Measurements from ENCODE around the gene MECP2. TPM values are rescaled to one million over a fixed set of nuclear protein-coding genes. Genes with fewer than 3 reads are reported as not detected.
A peak's percentile ranks its signal among the peaks of the same experiment; 100 is the strongest.

MECP2 gene
- total and polyA plus RNA-seq, 2 donors (not counting 1 experiment from before 2014, with no cell fraction given), result 11.5 to 24.9 TPM

- peaks cover 23% of the 10 kb centered on the region for H3K4me1 ChIP-seq (ENCODE audit: control insufficient read depth, extremely low read depth, insufficient read depth, low read length)
- H3K36me3 ChIP-seq (ENCODE audit: control insufficient read depth, insufficient read depth, low read length), result peaks cover 2% of the 10 kb centered on the region
- TF ChIP-seq, protein P1, sequence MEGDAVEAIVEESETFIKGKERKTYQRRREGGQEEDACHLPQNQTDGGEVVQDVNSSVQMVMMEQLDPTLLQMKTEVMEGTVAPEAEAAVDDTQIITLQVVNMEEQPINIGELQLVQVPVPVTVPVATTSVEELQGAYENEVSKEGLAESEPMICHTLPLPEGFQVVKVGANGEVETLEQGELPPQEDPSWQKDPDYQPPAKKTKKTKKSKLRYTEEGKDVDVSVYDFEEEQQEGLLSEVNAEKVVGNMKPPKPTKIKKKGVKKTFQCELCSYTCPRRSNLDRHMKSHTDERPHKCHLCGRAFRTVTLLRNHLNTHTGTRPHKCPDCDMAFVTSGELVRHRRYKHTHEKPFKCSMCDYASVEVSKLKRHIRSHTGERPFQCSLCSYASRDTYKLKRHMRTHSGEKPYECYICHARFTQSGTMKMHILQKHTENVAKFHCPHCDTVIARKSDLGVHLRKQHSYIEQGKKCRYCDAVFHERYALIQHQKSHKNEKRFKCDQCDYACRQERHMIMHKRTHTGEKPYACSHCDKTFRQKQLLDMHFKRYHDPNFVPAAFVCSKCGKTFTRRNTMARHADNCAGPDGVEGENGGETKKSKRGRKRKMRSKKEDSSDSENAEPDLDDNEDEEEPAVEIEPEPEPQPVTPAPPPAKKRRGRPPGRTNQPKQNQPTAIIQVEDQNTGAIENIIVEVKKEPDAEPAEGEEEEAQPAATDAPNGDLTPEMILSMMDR (conservative IDR thresholded peaks at IDR 0.05 in 1 of 2, IDR thresholded peaks at IDR 0.05 in 1 of 2; ENCODE audit: low read depth in 1 of 2, low read length in 2 of 2), result no peak
- no peak for TF ChIP-seq EZH2 (IDR thresholded peaks at IDR 0.05; ENCODE audit: low read length, missing control alignments)
- no peak overlapping the region for H3K27ac ChIP-seq (ENCODE audit: insufficient read depth, low read length)
- H3K27me3 ChIP-seq (ENCODE audit: control insufficient read depth, insufficient read depth, low read length), result no peaks in the 10 kb centered on the region
- no peaks in the 10 kb centered on the region for H4K20me1 ChIP-seq (ENCODE audit: control insufficient read depth, extremely low read depth, insufficient read depth, low read length)
- no peak for DNase-seq (ENCODE audit: low read depth in 2 of 2)
- H3K79me2 ChIP-seq (ENCODE audit: control insufficient read depth, insufficient read depth, low read length), result peaks cover 15% of the 10 kb centered on the region
- no peak overlapping the region for H2AFZ ChIP-seq (ENCODE audit: low read length)
- H3K9me3 ChIP-seq (ENCODE audit: control insufficient read depth, insufficient read depth, low read depth, low read length), result no peaks in the 10 kb centered on the region
- no peak overlapping the region for H3K4me3 ChIP-seq (replicated peaks in 1 of 4; ENCODE audit: control extremely low read depth in 1 of 4, insufficient read depth in 1 of 4, low read depth in 3 of 4, low read length in 4 of 4)
- H3K4me2 ChIP-seq (ENCODE audit: extremely low read depth, insufficient read depth, low read length), result no peak overlapping the region
- H3K9ac ChIP-seq (ENCODE audit: insufficient read depth, low read length), result no peak overlapping the region
Measured at GRCh38 chrX:154044091-154044490, 53.4 kb downstream of the MECP2 start.

DNA sequence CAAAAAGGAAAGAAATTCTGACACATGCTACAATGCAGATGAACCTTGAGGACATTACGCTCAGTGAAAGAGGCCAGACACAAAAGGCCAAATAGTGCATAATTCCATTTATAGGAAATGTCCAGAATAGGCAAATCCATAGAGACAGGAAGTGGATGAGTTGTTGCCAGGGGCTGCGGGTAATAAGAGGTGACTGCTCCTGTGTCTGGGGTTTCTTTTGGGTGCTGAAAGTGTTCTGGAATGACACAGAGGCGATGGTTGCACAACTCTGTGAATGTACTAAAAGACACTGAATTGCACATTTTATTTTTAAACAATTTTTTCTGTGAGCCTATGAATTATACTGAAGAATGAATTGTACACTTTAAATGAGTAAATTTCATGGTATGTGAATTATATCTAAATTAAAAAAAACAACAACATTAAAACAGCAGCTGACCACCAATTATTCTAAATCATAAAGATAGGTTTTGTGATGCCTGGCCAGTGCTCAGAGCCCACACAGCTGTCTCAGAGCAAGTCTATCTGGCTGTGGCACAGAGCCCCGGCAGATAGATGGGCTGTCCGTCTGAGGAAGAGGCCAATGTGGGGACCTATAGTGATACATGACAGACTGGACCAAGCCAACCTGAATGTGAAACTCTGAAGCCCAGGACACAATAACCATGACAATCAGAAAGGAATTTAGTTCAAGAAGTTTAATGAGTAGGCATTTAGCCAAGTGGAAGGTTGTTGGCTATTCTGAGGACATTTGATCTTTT is 54.3 kb downstream of the MECP2 start:
- H3K4me1 ChIP-seq (ENCODE audit: control insufficient read depth, extremely low read depth, insufficient read depth, low read length), result peaks cover 23% of the 10 kb centered on the region
- no peaks in the 10 kb centered on the region for H3K9me3 ChIP-seq (ENCODE audit: control insufficient read depth, insufficient read depth, low read depth, low read length)
- H4K20me1 ChIP-seq (ENCODE audit: control insufficient read depth, extremely low read depth, insufficient read depth, low read length), result no peaks in the 10 kb centered on the region
- H3K27me3 ChIP-seq (ENCODE audit: control insufficient read depth, insufficient read depth, low read length), result no peaks in the 10 kb centered on the region
- DNase-seq (ENCODE audit: low read depth in 2 of 2), result peak; percentile 66 to 74
- TF ChIP-seq, protein P1 (conservative IDR thresholded peaks at IDR 0.05 in 1 of 2, IDR thresholded peaks at IDR 0.05 in 1 of 2; ENCODE audit: low read depth in 1 of 2, low read length in 2 of 2), result no peak
- no peak for TF ChIP-seq EZH2 (IDR thresholded peaks at IDR 0.05; ENCODE audit: low read length, missing control alignments)
- H3K9ac ChIP-seq (ENCODE audit: insufficient read depth, low read length), result no peak overlapping the region
- H3K4me2 ChIP-seq (ENCODE audit: extremely low read depth, insufficient read depth, low read length), result no peak overlapping the region
- H3K4me3 ChIP-seq (replicated peaks in 1 of 4; ENCODE audit: control extremely low read depth in 1 of 4, insufficient read depth in 1 of 4, low read depth in 3 of 4, low read length in 4 of 4), result no peak overlapping the region
- peaks cover 2% of the 10 kb centered on the region for H3K36me3 ChIP-seq (ENCODE audit: control insufficient read depth, insufficient read depth, low read length)
- no peak overlapping the region for H2AFZ ChIP-seq (ENCODE audit: low read length)
- H3K27ac ChIP-seq (ENCODE audit: insufficient read depth, low read length), result peak overlapping the region; percentile 54
- peaks cover 17% of the 10 kb centered on the region for H3K79me2 ChIP-seq (ENCODE audit: control insufficient read depth, insufficient read depth, low read length)

- H3K9me3 ChIP-seq (ENCODE audit: control insufficient read depth, insufficient read depth, low read depth, low read length), result no peaks in the 10 kb centered on the region
- no peak overlapping the region for H2AFZ ChIP-seq (ENCODE audit: low read length)
- H3K27me3 ChIP-seq (ENCODE audit: control insufficient read depth, insufficient read depth, low read length), result no peaks in the 10 kb centered on the region
- no peaks in the 10 kb centered on the region for H4K20me1 ChIP-seq (ENCODE audit: control insufficient read depth, extremely low read depth, insufficient read depth, low read length)
- no peak for DNase-seq (ENCODE audit: low read depth in 2 of 2)
- TF ChIP-seq EZH2 (IDR thresholded peaks at IDR 0.05; ENCODE audit: low read length, missing control alignments), result no peak
- TF ChIP-seq, protein P1 (conservative IDR thresholded peaks at IDR 0.05 in 1 of 2, IDR thresholded peaks at IDR 0.05 in 1 of 2; ENCODE audit: low read depth in 1 of 2, low read length in 2 of 2), result no peak
- peaks cover 22% of the 10 kb centered on the region for H3K79me2 ChIP-seq (ENCODE audit: control insufficient read depth, insufficient read depth, low read length)
- H3K27ac ChIP-seq (ENCODE audit: insufficient read depth, low read length), result peak overlapping the region; percentile 85
- no peak overlapping the region for H3K4me3 ChIP-seq (replicated peaks in 1 of 4; ENCODE audit: control extremely low read depth in 1 of 4, insufficient read depth in 1 of 4, low read depth in 3 of 4, low read length in 4 of 4)
- H3K36me3 ChIP-seq (ENCODE audit: control insufficient read depth, insufficient read depth, low read length), result peaks cover 2% of the 10 kb centered on the region
- peaks cover 15% of the 10 kb centered on the region for H3K4me1 ChIP-seq (ENCODE audit: control insufficient read depth, extremely low read depth, insufficient read depth, low read length)
- no peak overlapping the region for H3K4me2 ChIP-seq (ENCODE audit: extremely low read depth, insufficient read depth, low read length)
- H3K9ac ChIP-seq (ENCODE audit: insufficient read depth, low read length), result no peak overlapping the region
Measured at GRCh38 chrX:154040863-154041262, 56.7 kb downstream of the MECP2 start.

Measured in fibroblast of lung (primary cell).